A673 (cell line): Measurements from ENCODE around the gene EEIG1. TPM values are rescaled to one million over a fixed set of nuclear protein-coding genes. Genes with fewer than 3 reads are reported as not detected.

Experiments used
- BruUV-seq: library from RNA; stranded (reverse); fragments of 400-500 nt; replicated peaks from 2 replicates; lab custom pipeline; 2021; lab: Mats Ljungman, UMichigan
- CTCF ChIA-PET: fragments of 300-600 bp; sonication (Branson Sonifier 250); formaldehyde crosslinking; loops from one replicate; lab custom pipeline; 2022; ENCODE audit warnings: antibody characterized with exemption; lab: Charles Lee
- POLR2A ChIA-PET: fragments of 300-600 bp; sonication (Branson Sonifier 250); formaldehyde crosslinking; loops from one replicate; lab custom pipeline; 2022; ENCODE audit warnings: antibody characterized with exemption; ENCODE audit not compliant: low non-redundant PET; lab: Charles Lee
- DNase-seq: peaks from one replicate; pipeline ENCODE4 v3.0.0-alpha.2; 2015; ENCODE audit warnings: low spot score
- H3K27ac ChIP-seq: fragments of 200-600 bp; sonication (generic); 2 replicates; pipeline ENCODE4 v1.5.1; 2016; ENCODE audit warnings: mixed run types, low read depth, mild to moderate bottlenecking, mixed read lengths, antibody characterized with exemption, low read length; ENCODE audit not compliant: poor library complexity, severe bottlenecking
- H3K27me3 ChIP-seq: fragments of 200-600 bp; sonication (generic); replicated peaks from 2 replicates; pipeline ENCODE4 v1.6.1; 2017; ENCODE audit warnings: mixed run types, low read depth, mild to moderate bottlenecking, mixed read lengths, antibody characterized with exemption, low read length; ENCODE audit not compliant: insufficient read depth, poor library complexity
- H3K36me3 ChIP-seq: fragments of 200-600 bp; sonication (generic); 2 replicates; pipeline ENCODE4 v1.6.1; 2016; ENCODE audit warnings: mixed run types, mild to moderate bottlenecking, mixed read lengths, antibody characterized with exemption, low read length; ENCODE audit not compliant: insufficient read depth, poor library complexity, severe bottlenecking
- H3K4me1 ChIP-seq: fragments of 200-600 bp; sonication (generic); 2 replicates; pipeline ENCODE4 v1.6.1; 2017; ENCODE audit warnings: mixed run types, mild to moderate bottlenecking, mixed read lengths, antibody characterized with exemption, low read length; ENCODE audit not compliant: insufficient read depth, poor library complexity, severe bottlenecking
- H3K4me3 ChIP-seq: fragments of 200-600 bp; sonication (generic); 2 replicates; pipeline ENCODE4 v1.5.1; 2016; ENCODE audit warnings: low read depth, mixed run types, mild to moderate bottlenecking, mixed read lengths, low read length; ENCODE audit not compliant: poor library complexity, severe bottlenecking
- H3K9me3 ChIP-seq: fragments of 200-600 bp; sonication (generic); 2 replicates; pipeline ENCODE4 v1.6.1; 2016; ENCODE audit warnings: mixed run types, low read depth, mild to moderate bottlenecking, mixed read lengths, antibody characterized with exemption, low read length; ENCODE audit not compliant: poor library complexity, severe bottlenecking
- CTCF ChIP-seq: fragments of 300-800, 200-600 bp; sonication (generic); conservative IDR thresholded peaks from 2 replicates; pipeline ENCODE4 v1.5.1; 2017; ENCODE audit warnings: low read depth, mild to moderate bottlenecking, antibody characterized with exemption, low read length, moderate library complexity, mixed read lengths
- EZH2 ChIP-seq: fragments of 200-600 bp; sonication (generic); IDR thresholded peaks from 2 replicates; pipeline ENCODE4 v1.6.1; 2017; ENCODE audit warnings: borderline replicate concordance, low read depth, mild to moderate bottlenecking, mixed read lengths, antibody characterized with exemption, low read length; ENCODE audit not compliant: poor library complexity, severe bottlenecking
- intact Hi-C: fragments of 100-400 bp; cut with micrococcal nuclease; formaldehyde crosslinking; loops from one replicate; pipeline ENCODE4 v1.10.0; 2022; ENCODE audit not compliant: unreplicated experiment
- total RNA-seq: library from RNA; stranded (reverse); gene quantifications from 2 replicates; pipeline ENCODE4 v1.2.3, GENCODE V29; 2021

EEIG1 gene
- total RNA-seq, 1 experiment from 2014 or later = 34.1 TPM

GRCh38 chr9:127968700-127969383 lies 11.9 kb downstream of the EEIG1 start:
- no TSS peak for BruUV-seq
- DNase-seq = no peak
- H3K4me3 ChIP-seq = no peak overlapping the region
- H3K4me1 ChIP-seq = peaks cover 89% of the 10 kb centered on the region
- intact Hi-C loops = loop anchor here (5.0 kb wide), 1 partner anchor 98 kb away; the partner anchor contains the start of genes NAIF1 and SLC25A25
- ChIA-PET POLR2A (no interaction called here), CTCF (no interaction called here)
- H3K36me3 ChIP-seq = no peaks in the 10 kb centered on the region
- H3K27ac ChIP-seq = peak overlapping the region; percentile 96
- no peaks in the 10 kb centered on the region for H3K27me3 ChIP-seq
- H3K9me3 ChIP-seq = no peaks in the 10 kb centered on the region
- no peak for TF ChIP-seq CTCF
- no peak for TF ChIP-seq EZH2

- intact Hi-C loops = loop anchor here (5.0 kb wide), 1 partner anchor 99 kb away; the partner anchor contains the start of genes NAIF1 and SLC25A25
- ChIA-PET POLR2A (no interaction called here), CTCF (no interaction called here)
- Histone ChIP-seq H3K36me3 (no peaks in the 10 kb centered on the region), H3K4me1 (peaks cover 93% of the 10 kb centered on the region), H3K27me3 (no peaks in the 10 kb centered on the region), H3K9me3 (no peaks in the 10 kb centered on the region), H3K4me3 (no peak overlapping the region), H3K27ac (peak overlapping the region; percentile 96)
- TF ChIP-seq EZH2 = no peak
- no peak for TF ChIP-seq CTCF
- no TSS peak for BruUV-seq
- no peak for DNase-seq
Measured at GRCh38 chr9:127968042-127968441, 12.7 kb downstream of the EEIG1 start.

GRCh38 chr9:127967151-127967809 lies 13.5 kb downstream of the EEIG1 start:
- peak overlapping the region; percentile 96 for H3K27ac ChIP-seq
- no peak for TF ChIP-seq EZH2
- no peak for TF ChIP-seq CTCF
- DNase-seq = no peak
- no peaks in the 10 kb centered on the region for H3K36me3 ChIP-seq
- H3K4me3 ChIP-seq = no peak overlapping the region
- ChIA-PET POLR2A (no interaction called here), CTCF (no interaction called here)
- H3K4me1 ChIP-seq = peaks cover 93% of the 10 kb centered on the region
- H3K27me3 ChIP-seq = no peaks in the 10 kb centered on the region
- BruUV-seq = no TSS peak
- H3K9me3 ChIP-seq = no peaks in the 10 kb centered on the region
- intact Hi-C loops = loop anchor here (5.0 kb wide), 1 partner anchor 100 kb away; the partner anchor contains the start of genes NAIF1 and SLC25A25
